G401.6 (cell line): Measurements from ENCODE around the gene SCN1B.
A peak's percentile ranks its signal among the peaks of the same experiment; 100 is the strongest.

ENCODE experiments used
- FAIRE-seq: peaks from 2 replicates; lab custom pipeline; 2012; peaks lifted over from hg19 to GRCh38; lab: Jason Lieb, UNC

SCN1B gene

GRCh38 chr19:35053667-35054293 lies 23.5 kb downstream of the SCN1B start:
- no peak for FAIRE-seq

GRCh38 chr19:35054626-35055025 lies 24.4 kb downstream of the SCN1B start:
- FAIRE-seq, result no peak

GRCh38 chr19:35055715-35056179 lies 25.5 kb downstream of the SCN1B start:
- FAIRE-seq, result no peak

- FAIRE-seq, result no peak
These were observed 26.3 kb downstream of the SCN1B start for GRCh38 chr19:35056513-35057063.

- peak; percentile 94 for FAIRE-seq
These were observed 28.1 kb downstream of the SCN1B start for GRCh38 chr19:35058370-35058769.

GRCh38 chr19:35059006-35059798 lies 28.9 kb downstream of the SCN1B start:
- no peak for FAIRE-seq

GRCh38 chr19:35059799-35060091 lies 29.5 kb downstream of the SCN1B start:
- FAIRE-seq, result no peak

GRCh38 chr19:35060160-35060855 lies 30.0 kb downstream of the SCN1B start:
- FAIRE-seq, result no peak

- no peak for FAIRE-seq
These were observed 31.5 kb downstream of the SCN1B start for GRCh38 chr19:35061583-35062373.

GRCh38 chr19:35062942-35063341 lies 32.7 kb downstream of the SCN1B start:
- no peak for FAIRE-seq

GRCh38 chr19:35063940-35064818 lies 33.9 kb downstream of the SCN1B start:
- no peak for FAIRE-seq

- FAIRE-seq, result no peak
These were observed 35.3 kb downstream of the SCN1B start for GRCh38 chr19:35065574-35065973.

GRCh38 chr19:35066121-35066520 lies 35.9 kb downstream of the SCN1B start:
- no peak for FAIRE-seq

- no peak for FAIRE-seq
These were observed 36.7 kb downstream of the SCN1B start for GRCh38 chr19:35066691-35067563.

GRCh38 chr19:35068941-35069634 lies 38.8 kb downstream of the SCN1B start:
- no peak for FAIRE-seq

- FAIRE-seq, result no peak
These were observed 39.4 kb downstream of the SCN1B start for GRCh38 chr19:35069696-35070095.

GRCh38 chr19:35070471-35070870 lies 40.2 kb downstream of the SCN1B start:
- no peak for FAIRE-seq

- no peak for FAIRE-seq
These were observed 43.2 kb downstream of the SCN1B start for GRCh38 chr19:35073516-35073915.

GRCh38 chr19:35073941-35074340 lies 43.7 kb downstream of the SCN1B start:
- FAIRE-seq, result no peak
